MM.1S (cell line): ENCODE results near the gene NACA2.

ENCODE experiments used
- DNase-seq: peaks from one replicate; pipeline ENCODE4 v3.0.0-alpha.2; 2015
- H2AFZ ChIP-seq: fragments of 300-600 bp; sonication (generic); 2 replicates; pipeline ENCODE4 v1.6.0; 2016; ENCODE audit warnings: antibody characterized with exemption, low read length
- H3F3A ChIP-seq: fragments of 300-600 bp; sonication (generic); 2 replicates; pipeline ENCODE4 v1.6.1; 2016; ENCODE audit warnings: mild to moderate bottlenecking, antibody characterized with exemption, low read length, moderate library complexity, mixed read lengths; ENCODE audit not compliant: insufficient read depth
- H3K27ac ChIP-seq: fragments of 300-600 bp; sonication (generic); 2 replicates; pipeline ENCODE4 v1.5.1; 2016; ENCODE audit warnings: mild to moderate bottlenecking, low read length
- H3K27me3 ChIP-seq: fragments of 300-600 bp; sonication (generic); replicated peaks from 2 replicates; pipeline ENCODE4 v1.6.0; 2016; ENCODE audit warnings: low read length; ENCODE audit not compliant: insufficient read depth
- H3K36me3 ChIP-seq: fragments of 300-600 bp; sonication (generic); replicated peaks from 2 replicates; pipeline ENCODE4 v1.6.1; 2016; ENCODE audit warnings: mild to moderate bottlenecking, low read length, mixed read lengths; ENCODE audit not compliant: insufficient read depth
- H3K4me1 ChIP-seq: fragments of 300-600 bp; sonication (generic); 2 replicates; pipeline ENCODE4 v1.6.1; 2016; ENCODE audit warnings: low read length, mixed read lengths
- H3K4me2 ChIP-seq: fragments of 300-600 bp; sonication (generic); 2 replicates; pipeline ENCODE4 v1.6.0; 2016; ENCODE audit warnings: low read depth, low read length
- H3K4me3 ChIP-seq: fragments of 300-600 bp; sonication (generic); 2 replicates; pipeline ENCODE4 v1.5.1; 2016; ENCODE audit warnings: low read length, mixed read lengths
- H3K79me2 ChIP-seq: fragments of 300-600 bp; sonication (generic); 2 replicates; pipeline ENCODE4 v1.6.1; 2016; ENCODE audit warnings: mixed run types, low read length, mixed read lengths
- H3K9ac ChIP-seq: fragments of 300-600 bp; sonication (generic); 2 replicates; pipeline ENCODE4 v1.6.1; 2016; ENCODE audit warnings: low read length, mixed read lengths
- H3K9me2 ChIP-seq: fragments of 300-600 bp; sonication (generic); replicated peaks from 2 replicates; pipeline ENCODE4 v1.6.1; 2016; ENCODE audit warnings: mild to moderate bottlenecking, low read length, mixed read lengths; ENCODE audit not compliant: insufficient read depth
- H3K9me3 ChIP-seq: fragments of 300-600 bp; sonication (generic); replicated peaks from 2 replicates; pipeline ENCODE4 v1.6.1; 2016; ENCODE audit warnings: mild to moderate bottlenecking, low read length, mixed read lengths; ENCODE audit not compliant: insufficient read depth
- H4K20me1 ChIP-seq: fragments of 300-600 bp; sonication (generic); 2 replicates; pipeline ENCODE4 v1.6.1; 2016; ENCODE audit warnings: mild to moderate bottlenecking, low read length, moderate library complexity, mixed read lengths; ENCODE audit not compliant: insufficient read depth
- EZH2 ChIP-seq: fragments of 300-600 bp; sonication (generic); optimal IDR thresholded peaks from 2 replicates; pipeline ENCODE3; 2017; ENCODE audit warnings: low read depth, mild to moderate bottlenecking, antibody characterized with exemption, low read length, mixed read lengths
- EZH2phosphoT487 ChIP-seq: fragments of 300-600 bp; sonication (generic); IDR thresholded peaks from 2 replicates; pipeline ENCODE4 v1.6.1; 2018; ENCODE audit warnings: antibody characterized with exemption, low read length
- TF ChIP-seq, protein P1 (sequence below): fragments of 300-600 bp; sonication (generic); IDR thresholded peaks from 2 replicates; pipeline ENCODE4 v1.5.1; 2016; ENCODE audit warnings: antibody characterized with exemption, low read length, mixed read lengths

The NACA2 gene

DNA sequence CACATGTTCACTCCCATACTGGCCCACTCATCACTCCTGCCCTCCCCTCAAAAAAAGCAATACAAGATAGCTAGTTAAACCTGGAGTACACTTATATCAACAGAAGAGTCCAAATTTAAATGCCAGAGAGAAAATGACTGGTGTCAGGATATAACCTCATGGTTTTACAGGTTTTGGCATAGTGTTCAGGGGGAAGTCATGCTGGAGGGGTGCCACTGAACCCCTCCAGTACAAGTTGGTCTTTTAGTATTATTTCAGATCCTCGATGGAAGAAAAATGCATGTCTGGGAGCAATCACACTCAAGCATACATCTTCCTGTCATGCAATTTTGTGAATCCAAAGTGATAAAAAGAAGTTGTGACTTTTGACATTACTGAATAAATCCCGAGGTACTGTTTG is 10.5 kb downstream of the NACA2 start:
- Histone ChIP-seq H3F3A (no peaks in the 10 kb centered on the region), H3K36me3 (no peaks in the 10 kb centered on the region), H3K9me3 (no peaks in the 10 kb centered on the region), H3K4me1 (no peaks in the 10 kb centered on the region), H3K9ac (no peak overlapping the region), H3K27ac (no peak overlapping the region), H3K9me2 (no peaks in the 10 kb centered on the region), H3K4me3 (no peak overlapping the region), H3K27me3 (no peaks in the 10 kb centered on the region), H3K79me2 (no peaks in the 10 kb centered on the region), H4K20me1 (no peaks in the 10 kb centered on the region), H3K4me2 (no peak overlapping the region), H2AFZ (no peak overlapping the region)
- TF ChIP-seq, protein P1, sequence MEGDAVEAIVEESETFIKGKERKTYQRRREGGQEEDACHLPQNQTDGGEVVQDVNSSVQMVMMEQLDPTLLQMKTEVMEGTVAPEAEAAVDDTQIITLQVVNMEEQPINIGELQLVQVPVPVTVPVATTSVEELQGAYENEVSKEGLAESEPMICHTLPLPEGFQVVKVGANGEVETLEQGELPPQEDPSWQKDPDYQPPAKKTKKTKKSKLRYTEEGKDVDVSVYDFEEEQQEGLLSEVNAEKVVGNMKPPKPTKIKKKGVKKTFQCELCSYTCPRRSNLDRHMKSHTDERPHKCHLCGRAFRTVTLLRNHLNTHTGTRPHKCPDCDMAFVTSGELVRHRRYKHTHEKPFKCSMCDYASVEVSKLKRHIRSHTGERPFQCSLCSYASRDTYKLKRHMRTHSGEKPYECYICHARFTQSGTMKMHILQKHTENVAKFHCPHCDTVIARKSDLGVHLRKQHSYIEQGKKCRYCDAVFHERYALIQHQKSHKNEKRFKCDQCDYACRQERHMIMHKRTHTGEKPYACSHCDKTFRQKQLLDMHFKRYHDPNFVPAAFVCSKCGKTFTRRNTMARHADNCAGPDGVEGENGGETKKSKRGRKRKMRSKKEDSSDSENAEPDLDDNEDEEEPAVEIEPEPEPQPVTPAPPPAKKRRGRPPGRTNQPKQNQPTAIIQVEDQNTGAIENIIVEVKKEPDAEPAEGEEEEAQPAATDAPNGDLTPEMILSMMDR = no peak
- TF ChIP-seq EZH2phosphoT487 (no peak), EZH2 (no peak)
- no peak for DNase-seq

DNA sequence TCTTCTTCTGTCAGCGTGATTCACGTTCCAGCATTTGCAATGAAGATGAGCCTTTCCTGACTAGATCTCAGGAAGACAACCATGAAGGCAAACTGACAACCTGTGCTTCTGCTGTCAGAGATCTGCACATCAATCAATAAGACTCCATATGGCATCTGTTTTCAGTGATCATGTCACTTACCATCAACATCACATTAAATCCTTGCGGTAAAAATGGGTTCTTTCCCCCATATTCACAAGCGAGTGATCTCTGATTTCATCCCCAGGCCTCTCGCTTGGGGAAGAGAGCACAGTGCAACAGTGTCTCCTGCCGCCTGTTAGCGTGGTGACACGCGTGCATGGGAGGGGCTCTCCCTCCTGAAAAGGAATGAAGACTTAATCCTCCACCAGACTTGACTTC is 11.1 kb downstream of the NACA2 start:
- peak overlapping the region; percentile 35 for H3K4me3 ChIP-seq
- H3K9ac ChIP-seq = peak overlapping the region; percentile 5; the same call in 1 of the 2 replicates
- no peaks in the 10 kb centered on the region for H3K36me3 ChIP-seq
- no peak overlapping the region for H3K27ac ChIP-seq
- no peaks in the 10 kb centered on the region for H3K4me1 ChIP-seq
- H3K4me2 ChIP-seq = peak overlapping the region; percentile 55
- peak; percentile 36 for DNase-seq
- H3K27me3 ChIP-seq = no peaks in the 10 kb centered on the region
- TF ChIP-seq, protein P1 = peak; percentile 43
- TF ChIP-seq EZH2 (no peak), EZH2phosphoT487 (no peak)
- no peaks in the 10 kb centered on the region for H3F3A ChIP-seq
- no peaks in the 10 kb centered on the region for H3K79me2 ChIP-seq
- no peaks in the 10 kb centered on the region for H3K9me2 ChIP-seq
- no peaks in the 10 kb centered on the region for H3K9me3 ChIP-seq
- H4K20me1 ChIP-seq = no peaks in the 10 kb centered on the region
- peak overlapping the region; percentile 45 for H2AFZ ChIP-seq

DNA sequence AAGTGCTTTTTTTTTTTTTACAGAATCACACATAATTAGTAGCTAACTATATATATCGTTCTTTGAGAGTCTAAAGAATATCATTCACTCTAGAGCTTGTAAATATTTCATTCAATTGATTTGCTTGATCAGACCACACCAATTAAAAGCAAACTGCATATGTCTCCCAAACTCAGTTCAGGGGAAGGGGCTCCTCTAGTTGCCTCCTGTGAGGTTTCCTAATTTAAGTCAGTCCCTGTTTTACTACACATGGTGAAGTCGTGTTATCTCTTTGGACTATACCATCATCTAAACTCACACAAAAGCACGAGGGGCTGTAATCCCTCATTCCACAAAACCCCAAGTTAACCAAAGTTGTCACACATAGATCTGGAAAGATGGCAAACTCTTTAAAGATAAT is 11.7 kb downstream of the NACA2 start:
- DNase-seq = no peak
- no peak for TF ChIP-seq EZH2phosphoT487
- TF ChIP-seq, protein P1 = no peak
- no peak for TF ChIP-seq EZH2
- Histone ChIP-seq H4K20me1 (no peaks in the 10 kb centered on the region), H3K4me2 (peak overlapping the region; percentile 55), H3F3A (no peaks in the 10 kb centered on the region), H3K4me1 (no peaks in the 10 kb centered on the region), H2AFZ (peak overlapping the region; percentile 45), H3K9me2 (no peaks in the 10 kb centered on the region), H3K79me2 (no peaks in the 10 kb centered on the region), H3K36me3 (no peaks in the 10 kb centered on the region), H3K27ac (no peak overlapping the region), H3K27me3 (no peaks in the 10 kb centered on the region), H3K9ac (peak overlapping the region; percentile 5; the same call in 1 of the 2 replicates), H3K4me3 (peak overlapping the region; percentile 35), H3K9me3 (no peaks in the 10 kb centered on the region)
